Keratinocyte (primary cell): ENCODE data around the gene FHAD1.

ENCODE experiments used
- CTCF ChIP-seq, 3 experiments: IDR thresholded peaks in 1 of 3; conservative IDR thresholded peaks in 1 of 3; optimal IDR thresholded peaks in 1 of 3; 2 replicates in 2 of 3; 3 replicates in 1 of 3; pipeline versions ENCODE3 to v1.5.1; 2011; ENCODE audit warnings: low read length in 3 of 3, mild to moderate bottlenecking in 3 of 3, moderate library complexity in 2 of 3, control low read depth in 1 of 3, inconsistent platforms in 1 of 3; ENCODE audit not compliant: insufficient read depth in 2 of 3; ENCODE audit errors: extremely low read depth in 1 of 3
- EZH2 ChIP-seq: IDR thresholded peaks from one replicate; pipeline ENCODE4 v1.6.1; 2012; ENCODE audit warnings: inconsistent platforms, mild to moderate bottlenecking, low read length, moderate library complexity

- TF ChIP-seq CTCF (optimal IDR thresholded peaks at IDR 0.05 in 1 of 3, IDR thresholded peaks at IDR 0.05 in 1 of 3, conservative IDR thresholded peaks at IDR 0.05 in 1 of 3; ENCODE audit: extremely low read depth in 1 of 3, insufficient read depth in 2 of 3, low read length in 3 of 3) (no peak), EZH2 (no peak)
Observed at GRCh38 chr1:15444468-15445389, 197.7 kb downstream of the FHAD1 start.
